Measurements from ENCODE around the gene APBB2.

Gene APBB2

DNA sequence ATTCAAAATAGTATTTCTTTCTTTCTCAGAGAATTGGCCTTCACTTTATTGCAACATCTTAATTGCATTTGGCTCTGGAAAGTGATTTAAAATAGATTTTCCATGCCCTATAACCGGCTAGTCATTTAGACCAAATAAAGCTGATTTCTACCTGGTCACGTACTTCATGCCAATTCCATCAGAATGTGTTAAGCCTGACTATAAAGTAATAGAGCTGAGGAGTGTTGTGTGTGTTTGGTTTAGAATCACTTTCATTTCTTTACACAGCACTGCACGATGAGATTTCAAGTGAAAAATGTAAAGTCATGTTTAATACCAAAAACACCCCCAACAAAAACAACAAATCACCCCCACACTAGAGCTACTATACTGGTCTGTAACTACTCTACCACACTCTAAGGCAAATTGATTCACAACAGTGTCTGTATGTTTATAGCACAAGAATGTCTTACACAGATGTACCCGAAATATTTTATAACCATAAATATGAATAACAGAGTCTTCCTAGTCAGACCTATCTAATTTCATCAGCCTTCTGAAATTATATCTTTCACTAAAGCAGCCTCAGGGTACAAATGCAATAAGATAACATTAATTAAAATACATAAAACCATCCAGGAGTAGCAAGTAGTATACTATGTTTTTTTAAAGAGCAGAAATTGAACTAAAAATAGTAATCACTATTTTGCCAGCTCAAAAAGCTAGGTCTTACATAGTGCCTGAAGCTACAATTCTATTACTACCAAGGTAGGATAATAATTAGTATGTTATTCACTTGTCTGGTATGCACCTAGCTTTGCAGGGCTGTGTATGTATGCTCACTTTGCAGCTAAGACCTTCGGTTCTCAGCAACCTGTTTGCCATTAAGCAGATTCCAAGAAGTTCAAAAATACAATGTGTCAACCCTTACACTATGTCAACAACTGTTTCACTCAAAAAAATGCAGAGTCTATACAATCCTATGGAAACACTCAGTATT is 28.4 kb downstream of the APBB2 start:
- no peak for DNase-seq

- no peak for DNase-seq
Observed at GRCh38 chr4:41184009-41184408, 30.3 kb downstream of the APBB2 start.

DNA sequence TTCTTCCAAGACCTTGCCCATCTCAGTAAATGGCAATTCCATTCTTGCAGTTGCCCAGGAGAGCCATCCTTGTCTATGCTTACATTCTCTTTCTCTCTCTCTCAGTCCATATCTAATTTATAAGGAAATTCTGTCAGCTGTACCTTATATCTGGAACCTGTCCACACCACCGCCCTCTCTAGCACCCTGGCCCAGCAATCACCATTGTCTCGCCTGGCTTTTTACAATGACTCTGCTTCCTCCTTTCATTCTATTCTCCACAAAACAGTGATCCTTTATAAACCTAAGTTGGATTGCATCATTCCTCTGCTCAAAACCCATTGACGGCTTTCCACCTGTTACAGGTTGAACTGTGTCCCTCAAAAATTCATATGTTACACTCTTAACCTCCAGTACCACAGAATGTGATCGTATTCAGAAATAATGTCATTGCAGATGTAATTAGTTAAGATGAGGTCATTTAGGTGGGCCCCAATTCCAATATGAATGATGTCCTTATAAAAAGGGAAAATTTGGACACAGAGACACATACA is 31.3 kb downstream of the APBB2 start:
- DNase-seq = no peak

DNA sequence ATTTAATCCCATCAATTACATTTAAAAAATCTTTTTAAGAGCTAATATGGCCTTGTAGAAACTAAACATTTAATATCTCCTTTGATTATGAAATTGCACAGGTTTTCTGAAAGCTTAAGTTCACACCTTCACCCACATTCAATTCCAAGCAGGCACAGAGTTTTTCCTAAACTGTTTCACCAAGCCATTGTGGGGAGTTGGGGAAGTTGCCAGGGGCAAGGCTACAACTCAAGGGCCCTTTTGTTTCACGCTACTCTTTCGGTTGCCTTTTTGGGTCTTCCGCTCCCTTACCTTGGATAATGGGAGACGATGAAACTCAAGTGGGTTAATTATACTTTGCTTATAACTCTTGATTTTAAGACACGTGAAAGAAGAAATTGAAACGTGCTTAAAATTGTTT is 33.3 kb downstream of the APBB2 start:
- no peak for DNase-seq

DNA sequence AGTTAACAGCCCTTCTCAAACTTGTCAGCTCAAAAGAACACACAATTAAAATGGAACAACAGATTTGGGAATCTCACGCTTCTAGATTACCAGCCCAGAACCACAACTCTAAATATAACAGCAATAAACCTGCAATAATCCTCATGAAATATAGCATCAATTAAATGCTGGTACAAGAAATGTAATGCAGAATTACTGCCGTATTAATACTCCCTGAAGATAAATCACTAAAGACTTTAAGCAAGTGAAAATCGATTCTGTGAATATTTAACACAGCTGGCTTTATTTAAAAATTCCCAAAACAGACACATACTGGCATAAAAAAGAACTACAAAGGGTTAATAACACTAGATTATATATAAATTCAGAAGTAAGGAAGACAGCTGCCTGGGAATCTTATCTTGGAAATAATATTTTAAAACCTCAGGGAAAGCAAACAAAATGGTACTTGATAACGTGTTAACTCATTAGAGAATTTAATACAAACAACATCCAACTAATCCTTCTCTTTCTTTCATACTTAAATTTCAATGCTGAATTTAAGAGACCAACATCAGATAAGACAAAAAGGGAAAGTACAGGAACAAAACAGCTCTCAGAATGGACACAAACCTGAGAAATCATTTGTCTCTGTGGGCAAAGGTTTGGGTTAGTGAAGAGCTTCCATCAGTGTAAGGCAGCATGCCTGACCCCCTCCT is 34.7 kb downstream of the APBB2 start:
- no peak for DNase-seq

DNA sequence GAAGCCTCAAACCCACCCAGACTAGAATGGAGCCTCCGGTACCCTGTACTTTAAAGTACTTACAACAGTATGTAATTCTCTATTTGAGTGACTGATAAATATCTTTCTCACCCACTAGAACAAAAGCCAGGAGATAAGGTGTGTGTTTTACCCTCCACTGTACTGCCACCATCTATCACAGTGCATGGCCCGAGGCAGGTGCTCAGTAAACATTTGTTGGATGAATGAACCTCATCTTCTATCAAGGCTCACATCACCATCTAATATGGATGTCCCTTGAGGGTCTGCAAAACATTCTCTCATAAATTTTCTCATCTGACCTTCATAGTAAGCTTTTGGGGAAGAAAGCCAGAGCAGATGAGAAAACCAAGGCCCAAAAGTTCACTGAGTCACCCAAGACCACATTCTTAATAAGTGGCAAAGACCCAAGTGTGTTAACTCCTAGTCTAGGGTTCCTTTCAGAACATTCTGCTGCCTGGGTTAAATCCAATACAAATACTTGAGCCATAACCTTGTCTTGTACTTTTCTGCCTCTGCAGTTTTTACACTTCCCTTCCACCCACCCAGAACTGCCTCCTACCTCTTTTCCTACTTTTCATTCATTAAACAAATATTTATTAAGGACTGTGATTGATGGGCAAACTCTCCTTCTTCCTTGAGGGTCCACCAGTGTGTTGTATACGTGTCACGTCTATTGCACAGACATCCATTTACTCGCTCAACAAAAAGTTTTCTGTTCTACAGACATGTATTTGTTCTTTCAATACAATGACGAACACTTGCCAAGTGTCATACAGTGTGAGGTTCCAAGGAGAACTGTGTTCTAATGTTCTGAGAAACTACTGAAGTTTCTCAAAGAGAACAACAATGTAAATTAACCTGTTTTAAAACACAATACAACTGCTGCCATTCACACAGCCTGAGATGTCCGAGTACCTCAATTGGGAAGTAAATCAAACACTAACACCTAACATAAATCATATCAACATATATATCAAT is 35.7 kb downstream of the APBB2 start:
- DNase-seq = no peak

- DNase-seq = no peak
Observed at GRCh38 chr4:41177016-41177415, 37.3 kb downstream of the APBB2 start.

DNA sequence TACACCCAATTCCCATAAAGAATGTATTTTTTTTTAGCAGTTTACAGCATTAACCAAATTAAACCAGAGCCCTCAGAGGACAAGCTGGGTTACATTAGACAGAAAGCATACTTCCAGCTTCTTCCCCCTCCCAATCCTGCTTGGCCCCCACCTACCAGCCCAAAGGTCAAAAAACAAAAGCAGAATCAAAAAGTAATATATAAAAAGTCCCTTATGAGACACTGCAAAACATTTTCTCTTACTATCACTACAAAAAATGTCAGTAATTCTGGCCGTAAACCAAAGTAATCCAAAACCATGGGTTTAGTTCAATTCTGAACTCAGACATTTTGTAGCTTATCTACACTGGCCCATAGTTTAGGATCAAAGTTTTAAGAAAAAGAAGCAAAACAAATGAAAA is 38.0 kb downstream of the APBB2 start:
- no peak for DNase-seq

DNA sequence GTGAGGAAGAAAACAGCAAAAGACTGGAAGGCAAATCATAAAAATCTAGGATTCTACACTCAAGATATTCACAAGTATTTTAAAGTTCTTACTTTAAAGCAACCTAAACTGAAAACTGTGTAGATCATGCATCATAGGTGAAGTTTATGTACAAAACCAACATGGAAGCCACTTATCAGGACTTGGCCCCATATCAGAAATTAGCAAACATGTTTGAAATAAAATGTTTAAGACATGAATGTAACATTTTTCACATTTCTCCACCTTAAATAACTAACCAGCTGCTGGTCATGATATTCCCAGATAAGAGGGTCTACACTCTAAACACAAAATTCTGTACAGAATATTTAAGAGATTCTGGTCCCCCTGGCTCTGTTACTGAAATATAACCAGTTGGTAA is 38.5 kb downstream of the APBB2 start:
- no peak for DNase-seq

GRCh38 chr4:41174444-41174843 is 39.9 kb downstream of the APBB2 start:
- no peak for DNase-seq

- DNase-seq = no peak
Observed at GRCh38 chr4:41172786-41173185, 41.6 kb downstream of the APBB2 start.

- DNase-seq = no peak
Observed at GRCh38 chr4:41169256-41169800, 45.0 kb downstream of the APBB2 start.

DNA sequence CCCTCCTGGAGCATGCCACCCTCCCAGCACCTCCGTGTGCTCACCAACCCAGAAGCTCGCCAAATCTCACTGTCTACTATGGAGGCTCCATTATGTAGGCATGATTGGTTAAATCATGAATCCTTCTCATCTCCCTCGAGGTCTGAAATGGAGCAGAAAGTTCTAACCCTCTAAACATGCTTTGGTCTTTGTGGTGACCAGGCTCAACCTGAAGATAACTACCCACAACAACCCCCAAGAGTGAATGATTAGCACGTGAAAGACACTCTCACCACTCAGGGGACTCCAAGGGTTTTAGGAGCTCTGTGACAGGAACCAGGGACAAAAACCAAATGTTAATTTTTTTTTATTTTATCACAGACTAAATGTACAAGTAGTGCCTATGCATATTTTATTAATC is 47.2 kb downstream of the APBB2 start:
- DNase-seq = no peak

- DNase-seq = no peak
Observed at GRCh38 chr4:41164405-41164804, 49.9 kb downstream of the APBB2 start.

DNA sequence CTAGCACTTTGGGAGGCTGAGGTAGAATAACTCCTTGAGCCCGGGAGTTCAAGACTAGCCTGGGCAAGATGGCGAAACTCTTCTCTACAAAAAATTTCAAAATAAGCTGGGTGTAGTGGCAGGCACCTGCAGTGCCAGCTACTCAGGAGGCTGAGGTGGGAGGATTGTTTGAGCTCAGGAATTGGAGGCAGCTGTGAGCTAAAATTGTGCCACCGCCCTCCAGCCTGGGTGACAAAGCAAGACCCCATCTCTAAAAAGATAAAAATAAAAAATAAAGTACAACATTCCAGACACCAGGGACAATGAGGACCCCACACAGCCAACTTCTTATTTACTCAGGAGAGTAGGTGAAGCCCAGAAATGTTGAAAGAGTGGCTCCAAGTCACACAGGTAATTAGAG is 53.0 kb downstream of the APBB2 start:
- no peak for DNase-seq

- no peak for DNase-seq
Observed at GRCh38 chr4:41160856-41161255, 53.5 kb downstream of the APBB2 start.

DNA sequence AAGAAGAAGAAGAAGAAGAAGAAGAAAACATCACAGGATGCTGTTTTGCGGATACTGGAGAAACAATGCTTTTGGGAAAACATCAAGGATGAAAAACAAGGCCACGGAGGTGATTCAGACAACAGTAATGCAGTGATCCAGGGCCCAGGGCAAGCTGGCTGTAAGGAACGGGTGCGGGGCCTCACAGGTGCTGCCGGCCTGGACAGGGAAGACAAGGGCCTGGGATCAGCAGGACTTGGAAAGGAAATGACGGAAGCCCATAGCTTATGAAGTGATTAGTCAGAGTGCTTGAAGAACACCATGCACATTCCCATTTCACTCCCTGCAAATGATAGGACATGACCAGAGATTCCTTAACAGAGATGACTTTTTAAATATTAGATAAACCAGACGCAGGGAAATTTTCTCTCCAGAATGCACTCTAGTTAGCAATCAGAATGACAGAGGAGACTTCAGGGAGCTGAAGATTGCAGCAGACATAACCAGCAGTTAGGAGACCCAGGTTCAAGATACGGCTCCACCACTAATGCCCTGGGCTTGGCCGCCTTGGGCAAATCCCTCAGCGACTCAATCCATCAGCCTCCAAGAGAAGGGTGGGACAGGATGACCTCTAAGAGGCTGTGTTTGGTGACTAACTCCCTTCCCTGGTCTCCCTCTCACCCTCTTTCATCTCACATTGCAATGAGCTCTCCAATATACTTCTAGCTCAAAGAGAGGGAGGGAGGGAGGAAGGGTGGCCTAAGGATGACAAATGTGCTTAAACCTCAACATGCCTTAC is 54.1 kb downstream of the APBB2 start:
- no peak for DNase-seq

- no peak for DNase-seq
Observed at GRCh38 chr4:41158756-41159155, 55.6 kb downstream of the APBB2 start.

GRCh38 chr4:41158274-41158673 is 56.1 kb downstream of the APBB2 start:
- DNase-seq = no peak

DNA sequence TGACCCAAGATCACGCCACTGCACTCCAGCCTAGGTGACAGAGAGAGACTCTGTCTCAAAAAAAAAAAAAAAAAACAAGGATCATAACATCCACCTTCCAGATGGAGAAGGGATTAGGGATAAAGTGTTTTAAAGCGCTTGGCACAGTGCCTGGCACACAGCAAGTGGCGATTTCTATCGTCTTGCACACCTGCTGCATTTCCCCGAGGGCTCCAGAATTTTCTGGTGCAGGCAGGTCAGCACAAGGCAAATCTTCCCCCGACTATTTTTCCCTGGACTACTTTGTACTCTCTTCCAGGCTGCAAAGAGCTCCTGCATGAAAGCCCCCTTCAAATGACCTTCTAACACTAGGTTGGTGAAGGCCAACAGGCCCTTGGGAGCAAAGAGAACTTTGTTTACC is 57.3 kb downstream of the APBB2 start:
- DNase-seq = no peak

GRCh38 chr4:41156574-41156973 is 57.8 kb downstream of the APBB2 start:
- DNase-seq = no peak
